Vagina (tissue), 2 donors: ENCODE results near the gene ARMC3. TPM values are rescaled to one million over a fixed set of nuclear protein-coding genes. Genes with fewer than 3 reads are reported as not detected.

Experiments
- DNase-seq, 2 donors: peaks; one replicate each; pipeline ENCODE4 v3.0.0-alpha.2; 2017; ENCODE audit errors: extremely low spot score in 2 of 2
- H3K27ac ChIP-seq: fragments of 200-600 bp; sonication (generic); one replicate; pipeline ENCODE4 v1.5.1; 2019
- H3K27me3 ChIP-seq: fragments of 200-600 bp; sonication (generic); one replicate; pipeline ENCODE4 v1.5.1; 2019
- H3K36me3 ChIP-seq, 2 donors: fragments of 200-600 bp; sonication (generic); one replicate each; pipeline ENCODE4 v1.5.1; 2017 to 2019
- H3K4me1 ChIP-seq: fragments of 200-600 bp; sonication (generic); one replicate; pipeline ENCODE4 v1.5.1; 2019
- H3K4me3 ChIP-seq, 2 donors: fragments of 200-600 bp; sonication (generic); 1 replicate in 1 of 2; 2 replicates in 1 of 2; pipeline ENCODE4 v1.5.1; 2016 to 2019
- H3K9me3 ChIP-seq: fragments of 200-600 bp; sonication (generic); one replicate; pipeline ENCODE4 v1.5.1; 2019
- POLR2A ChIP-seq, 2 donors: fragments of 450-650 bp; IDR thresholded peaks; one replicate each; pipeline ENCODE4 v1.6.1; 2017; ENCODE audit warnings: antibody characterized with exemption in 2 of 2, mild to moderate bottlenecking in 2 of 2, moderate library complexity in 2 of 2
- POLR2AphosphoS5 ChIP-seq, 2 donors: sonication (generic); formaldehyde crosslinking; IDR thresholded peaks; one replicate each; pipeline ENCODE4 v1.9.0; 2017; ENCODE audit warnings: antibody characterized with exemption in 2 of 2, mild to moderate bottlenecking in 2 of 2, low read depth in 1 of 2; ENCODE audit not compliant: insufficient read depth in 1 of 2
- intact Hi-C: fragments of 100-400 bp; cut with DNase I; formaldehyde crosslinking; loops from one replicate; pipeline ENCODE4 v1.15.1; 2023
- total RNA-seq: library from RNA; depleted of rRNA; stranded (reverse); fragments of >200 nt; gene quantifications from one replicate; pipeline ENCODE4 v1.2.3, GENCODE V29; 2016
- TF ChIP-seq, protein P1 (sequence below), 3 experiments: fragments of 450-650 bp in 2 of 3; fragments of 200-600 bp in 1 of 3; sonication (generic) in 1 of 3; IDR thresholded peaks; one replicate each; pipeline ENCODE4 v1.5.1; 2017 to 2019; ENCODE audit warnings: antibody characterized with exemption in 3 of 3, mild to moderate bottlenecking in 2 of 3, moderate library complexity in 2 of 3

ARMC3 gene
- total RNA-seq, 1 donor from 2014 or later = not detected

DNA sequence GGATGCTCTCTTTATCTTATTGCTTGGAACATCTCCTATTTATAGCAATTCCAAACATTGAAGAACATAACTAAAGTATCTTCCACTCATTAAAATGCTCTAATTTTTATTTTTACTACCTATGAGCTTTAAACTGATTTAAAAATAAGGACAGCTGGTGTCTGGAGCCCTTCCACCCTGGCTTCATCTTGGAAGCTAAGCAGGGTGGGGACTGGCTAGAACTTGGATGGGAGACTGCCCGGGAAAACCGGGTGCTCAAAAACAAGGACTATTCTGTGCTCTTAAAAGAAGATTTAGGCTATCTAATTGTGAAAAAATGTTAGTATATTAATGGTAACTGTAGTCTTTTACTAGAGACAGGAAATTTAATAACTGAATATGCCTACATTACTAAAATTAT lies 69.2 kb downstream of the ARMC3 start:
- Histone ChIP-seq H3K27me3 (no peaks in the 10 kb centered on the region), H3K9me3 (no peaks in the 10 kb centered on the region), H3K4me3 (no peak overlapping the region), H3K4me1 (no peaks in the 10 kb centered on the region), H3K27ac (no peak overlapping the region), H3K36me3 (no peaks in the 10 kb centered on the region)
- TF ChIP-seq POLR2A (IDR thresholded peaks at IDR 0.05) = no peak
- TF ChIP-seq, protein P1, sequence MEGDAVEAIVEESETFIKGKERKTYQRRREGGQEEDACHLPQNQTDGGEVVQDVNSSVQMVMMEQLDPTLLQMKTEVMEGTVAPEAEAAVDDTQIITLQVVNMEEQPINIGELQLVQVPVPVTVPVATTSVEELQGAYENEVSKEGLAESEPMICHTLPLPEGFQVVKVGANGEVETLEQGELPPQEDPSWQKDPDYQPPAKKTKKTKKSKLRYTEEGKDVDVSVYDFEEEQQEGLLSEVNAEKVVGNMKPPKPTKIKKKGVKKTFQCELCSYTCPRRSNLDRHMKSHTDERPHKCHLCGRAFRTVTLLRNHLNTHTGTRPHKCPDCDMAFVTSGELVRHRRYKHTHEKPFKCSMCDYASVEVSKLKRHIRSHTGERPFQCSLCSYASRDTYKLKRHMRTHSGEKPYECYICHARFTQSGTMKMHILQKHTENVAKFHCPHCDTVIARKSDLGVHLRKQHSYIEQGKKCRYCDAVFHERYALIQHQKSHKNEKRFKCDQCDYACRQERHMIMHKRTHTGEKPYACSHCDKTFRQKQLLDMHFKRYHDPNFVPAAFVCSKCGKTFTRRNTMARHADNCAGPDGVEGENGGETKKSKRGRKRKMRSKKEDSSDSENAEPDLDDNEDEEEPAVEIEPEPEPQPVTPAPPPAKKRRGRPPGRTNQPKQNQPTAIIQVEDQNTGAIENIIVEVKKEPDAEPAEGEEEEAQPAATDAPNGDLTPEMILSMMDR (IDR thresholded peaks at IDR 0.05) = no peak
- TF ChIP-seq POLR2AphosphoS5 (IDR thresholded peaks at IDR 0.05; ENCODE audit: insufficient read depth in 1 of 2, low read depth in 1 of 2) = no peak
- DNase-seq = no peak
- intact Hi-C loops = no loop called here

GRCh38 chr10:22998091-22998490 lies 70.2 kb downstream of the ARMC3 start:
- no peaks in the 10 kb centered on the region for H3K4me1 ChIP-seq
- H3K9me3 ChIP-seq = no peaks in the 10 kb centered on the region
- no peak overlapping the region for H3K4me3 ChIP-seq
- intact Hi-C loops = no loop called here
- H3K27ac ChIP-seq = no peak overlapping the region
- no peak for DNase-seq
- no peaks in the 10 kb centered on the region for H3K27me3 ChIP-seq
- TF ChIP-seq POLR2AphosphoS5 (IDR thresholded peaks at IDR 0.05; ENCODE audit: insufficient read depth in 1 of 2, low read depth in 1 of 2) (no peak), POLR2A (IDR thresholded peaks at IDR 0.05) (no peak)
- TF ChIP-seq, protein P1 (IDR thresholded peaks at IDR 0.05) = no peak
- no peaks in the 10 kb centered on the region for H3K36me3 ChIP-seq

DNA sequence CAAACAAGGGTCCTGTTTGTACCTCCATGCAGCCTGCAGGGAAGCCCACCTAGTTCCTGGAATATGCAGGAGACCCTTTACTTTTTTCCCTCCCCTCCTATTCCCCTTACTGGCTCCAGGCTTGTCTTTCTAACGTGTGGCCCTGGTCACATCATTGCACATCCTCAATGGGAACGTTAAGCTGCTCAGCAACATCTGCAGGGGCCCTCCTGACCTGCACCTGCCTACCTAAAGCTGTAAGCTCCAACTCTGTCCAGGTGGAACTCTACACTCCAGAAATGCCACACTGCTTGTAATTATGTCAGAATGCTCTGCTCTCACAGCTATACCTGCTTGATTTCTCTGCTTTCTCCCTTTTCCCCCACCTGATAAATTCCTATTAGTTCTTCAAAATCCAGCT lies 72.1 kb downstream of the ARMC3 start:
- intact Hi-C loops = no loop called here
- no peak for DNase-seq
- H3K9me3 ChIP-seq = no peaks in the 10 kb centered on the region
- H3K27me3 ChIP-seq = no peaks in the 10 kb centered on the region
- H3K27ac ChIP-seq = no peak overlapping the region
- no peaks in the 10 kb centered on the region for H3K36me3 ChIP-seq
- no peak for TF ChIP-seq POLR2A (IDR thresholded peaks at IDR 0.05)
- TF ChIP-seq, protein P1 (IDR thresholded peaks at IDR 0.05) = no peak
- TF ChIP-seq POLR2AphosphoS5 (IDR thresholded peaks at IDR 0.05; ENCODE audit: insufficient read depth in 1 of 2, low read depth in 1 of 2) = no peak
- no peak overlapping the region for H3K4me3 ChIP-seq
- H3K4me1 ChIP-seq = no peaks in the 10 kb centered on the region

DNA sequence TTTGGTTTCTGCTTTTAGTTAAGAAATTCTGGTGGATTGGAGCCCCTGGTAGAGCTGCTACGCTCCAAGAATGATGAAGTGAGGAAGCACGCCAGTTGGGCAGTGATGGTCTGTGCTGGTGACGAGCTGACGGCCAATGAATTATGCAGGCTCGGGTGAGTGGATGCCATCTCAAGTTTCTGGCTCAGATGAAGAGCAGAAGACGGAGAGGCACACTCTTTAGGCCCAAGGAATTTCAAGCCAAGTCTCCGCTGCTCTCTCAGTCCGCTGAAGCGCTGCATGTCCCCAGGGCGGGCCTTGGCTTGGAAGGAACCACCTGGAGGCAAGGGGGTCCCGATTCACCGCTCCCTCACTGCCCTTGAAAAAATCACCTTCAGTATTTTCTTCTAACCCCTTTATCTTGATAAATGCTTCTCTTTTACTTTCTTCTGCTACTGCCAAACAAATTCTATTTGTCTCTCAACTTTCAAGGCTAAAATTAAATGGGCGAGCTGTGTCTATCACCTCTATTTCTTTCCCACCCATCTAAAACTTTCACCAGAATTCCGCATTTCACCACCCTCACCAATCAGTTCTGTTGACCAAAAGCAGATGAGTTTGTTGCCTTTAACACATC lies 74.2 kb downstream of the ARMC3 start:
- TF ChIP-seq POLR2AphosphoS5 (IDR thresholded peaks at IDR 0.05; ENCODE audit: insufficient read depth in 1 of 2, low read depth in 1 of 2) = no peak
- TF ChIP-seq, protein P1 (IDR thresholded peaks at IDR 0.05) = no peak
- no peak for TF ChIP-seq POLR2A (IDR thresholded peaks at IDR 0.05)
- H3K4me3 ChIP-seq = no peak overlapping the region
- no peak overlapping the region for H3K27ac ChIP-seq
- DNase-seq = no peak
- intact Hi-C loops = no loop called here
- H3K4me1 ChIP-seq = no peaks in the 10 kb centered on the region
- no peaks in the 10 kb centered on the region for H3K9me3 ChIP-seq
- no peaks in the 10 kb centered on the region for H3K27me3 ChIP-seq
- H3K36me3 ChIP-seq = no peaks in the 10 kb centered on the region

GRCh38 chr10:23005150-23005549 lies 77.3 kb downstream of the ARMC3 start:
- no peaks in the 10 kb centered on the region for H3K9me3 ChIP-seq
- intact Hi-C loops = no loop called here
- TF ChIP-seq POLR2A (IDR thresholded peaks at IDR 0.05) = no peak
- TF ChIP-seq, protein P1 (IDR thresholded peaks at IDR 0.05) = no peak
- TF ChIP-seq POLR2AphosphoS5 (IDR thresholded peaks at IDR 0.05; ENCODE audit: insufficient read depth in 1 of 2, low read depth in 1 of 2) = no peak
- no peak overlapping the region for H3K27ac ChIP-seq
- H3K4me1 ChIP-seq = no peaks in the 10 kb centered on the region
- DNase-seq = no peak
- no peaks in the 10 kb centered on the region for H3K27me3 ChIP-seq
- no peaks in the 10 kb centered on the region for H3K36me3 ChIP-seq
- H3K4me3 ChIP-seq = no peak overlapping the region
